Measurements from ENCODE around the gene NLRP1. TPM values are rescaled to one million over a fixed set of nuclear protein-coding genes. Genes with fewer than 3 reads are reported as not detected.

The NLRP1 gene
- total and polyA plus RNA-seq, 4 donors: 116 to 432 (median 250) TPM

DNA sequence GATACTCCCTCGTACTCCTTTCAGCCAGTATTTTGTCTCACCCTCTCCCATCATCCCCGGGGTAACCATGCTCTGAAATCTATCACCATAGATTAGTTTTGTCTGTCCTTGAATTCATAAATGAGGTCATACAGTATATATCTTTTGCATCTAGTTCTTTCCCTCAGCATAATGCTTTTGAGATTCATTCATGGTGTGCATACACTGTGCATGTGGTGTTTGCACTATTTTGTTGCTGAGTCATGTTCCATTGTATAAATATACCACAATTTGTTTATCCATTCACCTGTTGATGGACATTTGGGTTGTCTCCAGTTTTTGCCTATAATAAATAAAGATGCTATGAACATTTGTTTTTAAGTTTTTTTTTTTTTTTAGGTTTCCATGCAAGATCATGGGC, 34.2 kb upstream of the NLRP1 start:
- Histone ChIP-seq H3K36me3 (ENCODE audit: control insufficient read depth, insufficient read depth, low read length) (no peaks in the 10 kb centered on the region), H3K27ac (ENCODE audit: low read depth, low read length) (no peak overlapping the region), H3K9me3 (ENCODE audit: control insufficient read depth, insufficient read depth, low read length) (no peaks in the 10 kb centered on the region), H3K4me3 (ENCODE audit: low read depth, low read length) (no peak overlapping the region), H3K27me3 (ENCODE audit: control insufficient read depth, insufficient read depth, low read length) (no peaks in the 10 kb centered on the region), H3K4me1 (ENCODE audit: control insufficient read depth, insufficient read depth, low read length) (no peaks in the 10 kb centered on the region)
- WGBS (ENCODE audit: insufficient coverage): no CpG with 5 or more reads among the region's 2 CpGs
- no peak for DNase-seq (ENCODE audit: low read depth in 4 of 6, low spot score in 6 of 6)

DNA sequence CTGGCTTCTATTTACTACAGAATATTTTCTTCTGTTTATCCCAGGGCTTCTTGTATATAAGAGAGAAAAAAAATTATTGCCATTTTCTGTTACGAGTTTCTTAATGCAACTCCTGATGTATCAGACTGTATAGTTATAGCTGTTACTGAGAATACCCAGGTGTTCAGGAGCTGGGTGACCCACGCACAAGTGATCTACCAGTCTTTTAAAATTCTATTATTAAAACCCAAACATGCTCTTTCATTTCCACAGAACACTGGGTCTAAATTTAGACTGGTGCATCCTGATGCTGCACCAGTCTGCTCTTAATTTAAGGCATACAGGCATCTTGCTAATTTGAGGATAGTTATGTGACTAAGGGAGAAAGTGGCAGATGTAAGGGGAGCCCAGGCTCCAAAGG, 31.2 kb upstream of the NLRP1 start:
- Histone ChIP-seq H3K27me3 (ENCODE audit: control insufficient read depth, insufficient read depth, low read length) (no peaks in the 10 kb centered on the region), H3K4me3 (ENCODE audit: low read depth, low read length) (no peak overlapping the region), H3K27ac (ENCODE audit: low read depth, low read length) (no peak overlapping the region), H3K9me3 (ENCODE audit: control insufficient read depth, insufficient read depth, low read length) (no peaks in the 10 kb centered on the region), H3K36me3 (ENCODE audit: control insufficient read depth, insufficient read depth, low read length) (no peaks in the 10 kb centered on the region), H3K4me1 (ENCODE audit: control insufficient read depth, insufficient read depth, low read length) (no peaks in the 10 kb centered on the region)
- DNase-seq (ENCODE audit: low read depth in 4 of 6, low spot score in 6 of 6): no peak
- WGBS (ENCODE audit: insufficient coverage): 80% methylated on average over 2 of the region's 2 CpGs

DNA sequence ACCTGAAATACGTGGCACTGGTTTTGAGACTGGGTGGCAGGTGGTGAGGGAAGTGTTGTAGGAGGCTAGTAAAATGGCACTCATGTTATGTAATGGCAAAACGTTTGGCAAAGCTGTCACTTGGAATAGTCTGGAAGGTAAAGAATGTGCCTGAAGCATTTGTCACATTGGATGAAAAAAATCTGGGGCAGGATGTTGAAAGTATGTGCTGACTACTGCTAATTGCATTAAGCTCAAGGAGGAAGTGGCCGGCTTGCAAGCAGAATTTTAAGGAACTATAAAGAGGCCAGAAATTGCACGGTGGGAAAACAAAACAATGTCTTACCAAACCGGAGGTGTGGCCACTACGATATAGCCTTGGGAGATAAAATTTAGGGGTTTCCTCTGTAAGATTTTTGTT, 26.6 kb upstream of the NLRP1 start:
- H3K27me3 ChIP-seq (ENCODE audit: control insufficient read depth, insufficient read depth, low read length): no peaks in the 10 kb centered on the region
- WGBS (ENCODE audit: insufficient coverage): 84% methylated on average over 3 of the region's 6 CpGs
- no peak overlapping the region for H3K27ac ChIP-seq (ENCODE audit: low read depth, low read length)
- no peaks in the 10 kb centered on the region for H3K9me3 ChIP-seq (ENCODE audit: control insufficient read depth, insufficient read depth, low read length)
- no peaks in the 10 kb centered on the region for H3K36me3 ChIP-seq (ENCODE audit: control insufficient read depth, insufficient read depth, low read length)
- H3K4me1 ChIP-seq (ENCODE audit: control insufficient read depth, insufficient read depth, low read length): peaks cover 7% of the 10 kb centered on the region
- DNase-seq (ENCODE audit: low read depth in 4 of 6, low spot score in 6 of 6): no peak
- no peak overlapping the region for H3K4me3 ChIP-seq (ENCODE audit: low read depth, low read length)

DNA sequence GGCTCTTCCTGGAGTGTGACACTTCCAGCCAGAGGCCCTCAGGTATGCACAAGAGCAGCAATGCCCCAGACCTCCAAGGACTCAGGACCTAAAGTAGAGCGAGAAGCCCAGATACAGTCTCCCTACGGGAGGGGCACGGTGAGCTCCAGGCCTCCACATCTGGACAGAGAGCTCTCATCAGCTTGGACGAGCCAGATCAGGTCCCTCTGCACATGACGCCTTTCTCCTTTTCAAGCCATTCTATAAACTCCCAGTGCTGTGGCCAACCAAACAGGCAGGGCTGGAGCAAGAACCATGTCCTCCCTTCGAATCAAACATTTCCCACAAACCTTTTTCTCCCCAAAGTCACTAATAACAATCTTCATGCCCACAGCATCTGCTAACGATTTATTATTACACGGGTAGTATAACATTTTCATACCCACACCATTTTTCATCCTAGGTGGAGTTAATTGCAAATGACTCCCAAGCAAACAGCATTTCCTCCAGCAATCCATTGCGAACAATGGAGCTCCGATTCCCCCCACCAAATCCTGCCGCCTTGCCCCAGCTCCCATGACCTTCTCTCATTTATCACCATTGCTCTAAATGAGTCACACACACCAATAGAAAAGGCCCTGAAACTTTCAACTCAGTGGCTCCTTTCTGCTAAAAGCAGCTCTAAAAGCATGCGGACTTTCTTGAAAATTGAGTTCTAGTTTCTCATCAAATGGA, 24.2 kb upstream of the NLRP1 start:
- peak in 1 of 6 donors; percentile 43 for DNase-seq (ENCODE audit: low read depth in 4 of 6, low spot score in 6 of 6)
- H3K9me3 ChIP-seq (ENCODE audit: control insufficient read depth, insufficient read depth, low read length): no peaks in the 10 kb centered on the region
- 45% methylated on average over 11 of the region's 12 CpGs for WGBS (ENCODE audit: insufficient coverage)
- no peak overlapping the region for H3K27ac ChIP-seq (ENCODE audit: low read depth, low read length)
- H3K4me1 ChIP-seq (ENCODE audit: control insufficient read depth, insufficient read depth, low read length): peaks cover 7% of the 10 kb centered on the region
- no peak overlapping the region for H3K4me3 ChIP-seq (ENCODE audit: low read depth, low read length)
- no peaks in the 10 kb centered on the region for H3K27me3 ChIP-seq (ENCODE audit: control insufficient read depth, insufficient read depth, low read length)
- no peaks in the 10 kb centered on the region for H3K36me3 ChIP-seq (ENCODE audit: control insufficient read depth, insufficient read depth, low read length)

DNA sequence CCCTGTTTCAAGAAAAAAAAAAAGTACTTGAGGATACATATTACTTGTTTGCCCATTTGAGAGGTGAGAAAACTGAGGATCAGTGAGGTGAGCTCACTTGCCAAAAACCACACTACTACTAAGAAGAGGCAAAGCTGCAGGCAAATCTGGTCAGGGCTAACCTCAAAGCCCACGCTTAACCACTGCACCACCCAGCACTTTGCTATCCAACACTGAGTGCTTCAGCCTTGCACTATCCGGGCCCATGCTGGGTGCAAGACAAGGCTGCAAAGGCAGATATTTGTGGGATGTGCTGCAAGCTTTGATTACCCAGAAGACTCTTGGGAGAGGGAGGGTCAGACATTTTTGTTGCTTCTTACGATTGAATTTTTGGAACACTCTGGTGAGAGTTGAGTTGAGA, 23.6 kb upstream of the NLRP1 start:
- H3K4me3 ChIP-seq (ENCODE audit: low read depth, low read length): no peak overlapping the region
- H3K36me3 ChIP-seq (ENCODE audit: control insufficient read depth, insufficient read depth, low read length): no peaks in the 10 kb centered on the region
- WGBS (ENCODE audit: insufficient coverage): 91% methylated on average over 2 of the region's 3 CpGs
- no peaks in the 10 kb centered on the region for H3K9me3 ChIP-seq (ENCODE audit: control insufficient read depth, insufficient read depth, low read length)
- peaks cover 7% of the 10 kb centered on the region for H3K4me1 ChIP-seq (ENCODE audit: control insufficient read depth, insufficient read depth, low read length)
- H3K27ac ChIP-seq (ENCODE audit: low read depth, low read length): no peak overlapping the region
- DNase-seq (ENCODE audit: low read depth in 4 of 6, low spot score in 6 of 6): no peak
- no peaks in the 10 kb centered on the region for H3K27me3 ChIP-seq (ENCODE audit: control insufficient read depth, insufficient read depth, low read length)

DNA sequence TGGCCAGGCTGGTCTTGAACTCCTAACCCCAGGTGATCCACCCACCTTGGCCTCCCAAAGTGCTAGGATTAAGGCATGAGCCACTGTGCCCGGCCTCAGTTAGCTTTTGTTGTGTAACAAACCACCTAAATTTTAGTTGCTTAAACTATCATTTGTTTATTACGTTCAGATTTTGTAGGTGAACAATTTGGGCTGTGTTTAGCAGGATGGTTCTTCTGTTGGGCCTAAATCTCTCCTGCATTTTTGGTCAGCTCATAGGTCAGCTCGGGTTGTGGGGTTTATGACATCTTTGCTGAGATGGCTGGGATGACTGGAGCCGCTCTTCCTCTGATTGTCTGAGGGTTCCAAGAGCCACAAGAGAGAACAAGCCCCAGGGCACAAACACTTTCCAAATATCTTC, 21.1 kb upstream of the NLRP1 start:
- Histone ChIP-seq H3K27ac (ENCODE audit: low read depth, low read length) (no peak overlapping the region), H3K4me3 (ENCODE audit: low read depth, low read length) (no peak overlapping the region), H3K9me3 (ENCODE audit: control insufficient read depth, insufficient read depth, low read length) (no peaks in the 10 kb centered on the region), H3K36me3 (ENCODE audit: control insufficient read depth, insufficient read depth, low read length) (no peaks in the 10 kb centered on the region), H3K27me3 (ENCODE audit: control insufficient read depth, insufficient read depth, low read length) (no peaks in the 10 kb centered on the region), H3K4me1 (ENCODE audit: control insufficient read depth, insufficient read depth, low read length) (peaks cover 7% of the 10 kb centered on the region)
- no peak for DNase-seq (ENCODE audit: low read depth in 4 of 6, low spot score in 6 of 6)
- WGBS (ENCODE audit: insufficient coverage): 80% methylated on average over 1 of the region's 4 CpGs

DNA sequence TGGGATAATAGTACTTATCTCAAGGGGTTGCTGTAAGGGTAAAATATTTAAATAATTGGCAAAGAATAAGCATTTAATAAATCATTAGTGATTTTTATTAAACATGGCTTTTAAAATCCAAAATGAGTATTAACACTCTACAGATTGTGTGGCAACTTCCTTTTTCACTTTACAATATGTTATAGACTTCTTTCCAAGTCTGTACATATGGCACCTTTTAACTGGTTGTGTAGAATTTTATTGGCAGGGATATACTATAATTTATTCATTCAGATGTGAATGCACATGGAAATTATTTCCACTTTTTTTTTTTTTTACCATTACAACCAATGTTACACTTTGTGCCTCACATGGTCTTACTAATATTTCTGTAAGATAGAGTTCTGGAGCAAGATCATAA, 15.7 kb upstream of the NLRP1 start:
- DNase-seq (ENCODE audit: low read depth in 4 of 6, low spot score in 6 of 6): peak in 1 of 6 donors; percentile 86
- Histone ChIP-seq H3K36me3 (ENCODE audit: control insufficient read depth, insufficient read depth, low read length) (no peaks in the 10 kb centered on the region), H3K27me3 (ENCODE audit: control insufficient read depth, insufficient read depth, low read length) (peaks cover 2% of the 10 kb centered on the region), H3K4me3 (ENCODE audit: low read depth, low read length) (no peak overlapping the region), H3K9me3 (ENCODE audit: control insufficient read depth, insufficient read depth, low read length) (no peaks in the 10 kb centered on the region), H3K27ac (ENCODE audit: low read depth, low read length) (no peak overlapping the region), H3K4me1 (ENCODE audit: control insufficient read depth, insufficient read depth, low read length) (peaks cover 13% of the 10 kb centered on the region)

DNA sequence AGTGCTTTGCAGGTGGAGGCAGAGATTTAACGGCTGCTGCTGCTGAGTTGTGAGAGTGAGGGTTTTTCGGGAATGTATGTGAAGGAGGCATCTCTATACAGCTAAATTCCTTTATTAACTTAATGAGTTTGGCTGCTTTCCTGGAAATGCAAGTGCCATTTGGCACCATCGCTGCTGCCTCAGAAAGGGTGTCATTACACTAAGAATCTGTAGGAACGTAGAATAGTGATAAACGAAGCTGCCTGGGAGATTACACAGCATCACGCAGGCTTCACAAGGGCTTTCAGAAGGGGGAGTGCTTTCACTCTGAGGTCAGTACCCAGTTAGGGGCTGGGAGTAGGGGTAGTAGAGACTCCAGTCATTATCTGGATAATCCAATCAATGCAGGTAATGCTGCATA, 14.1 kb upstream of the NLRP1 start:
- Histone ChIP-seq H3K9me3 (ENCODE audit: control insufficient read depth, insufficient read depth, low read length) (no peaks in the 10 kb centered on the region), H3K27ac (ENCODE audit: low read depth, low read length) (no peak overlapping the region), H3K4me3 (ENCODE audit: low read depth, low read length) (no peak overlapping the region), H3K4me1 (ENCODE audit: control insufficient read depth, insufficient read depth, low read length) (peaks cover 13% of the 10 kb centered on the region), H3K27me3 (ENCODE audit: control insufficient read depth, insufficient read depth, low read length) (peaks cover 2% of the 10 kb centered on the region), H3K36me3 (ENCODE audit: control insufficient read depth, insufficient read depth, low read length) (no peaks in the 10 kb centered on the region)
- WGBS (ENCODE audit: insufficient coverage): 6% methylated on average over 4 of the region's 6 CpGs
- DNase-seq (ENCODE audit: low read depth in 4 of 6, low spot score in 6 of 6): peak in 4 of 6 donors; percentile 39 to 93 (median 69)

DNA sequence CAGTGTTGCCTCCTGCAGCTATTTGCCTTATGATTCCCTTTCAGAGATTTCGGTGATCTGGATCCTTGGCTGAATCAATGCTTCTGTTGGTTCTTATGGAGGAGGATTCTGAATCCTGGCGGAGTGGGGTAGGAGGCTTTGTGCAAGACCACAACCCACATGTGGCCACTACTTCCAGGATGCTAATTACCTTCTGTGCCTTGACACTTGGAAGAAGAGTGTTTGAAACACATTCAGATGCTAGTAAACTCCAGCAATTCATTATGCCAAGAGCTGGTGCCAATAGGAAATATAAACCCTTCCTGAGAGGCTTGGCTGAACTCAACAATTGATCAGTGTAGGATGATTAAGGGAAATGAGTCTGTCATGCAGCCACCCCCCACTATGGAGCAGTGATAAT, 12.1 kb upstream of the NLRP1 start:
- peak in 1 of 6 donors; percentile 79 for DNase-seq (ENCODE audit: low read depth in 4 of 6, low spot score in 6 of 6)
- Histone ChIP-seq H3K27ac (ENCODE audit: low read depth, low read length) (no peak overlapping the region), H3K4me1 (ENCODE audit: control insufficient read depth, insufficient read depth, low read length) (peaks cover 16% of the 10 kb centered on the region), H3K4me3 (ENCODE audit: low read depth, low read length) (no peak overlapping the region), H3K9me3 (ENCODE audit: control insufficient read depth, insufficient read depth, low read length) (no peaks in the 10 kb centered on the region), H3K27me3 (ENCODE audit: control insufficient read depth, insufficient read depth, low read length) (peaks cover 2% of the 10 kb centered on the region), H3K36me3 (ENCODE audit: control insufficient read depth, insufficient read depth, low read length) (no peaks in the 10 kb centered on the region)
- WGBS (ENCODE audit: insufficient coverage): 100% methylated on average over 1 of the region's 2 CpGs

DNA sequence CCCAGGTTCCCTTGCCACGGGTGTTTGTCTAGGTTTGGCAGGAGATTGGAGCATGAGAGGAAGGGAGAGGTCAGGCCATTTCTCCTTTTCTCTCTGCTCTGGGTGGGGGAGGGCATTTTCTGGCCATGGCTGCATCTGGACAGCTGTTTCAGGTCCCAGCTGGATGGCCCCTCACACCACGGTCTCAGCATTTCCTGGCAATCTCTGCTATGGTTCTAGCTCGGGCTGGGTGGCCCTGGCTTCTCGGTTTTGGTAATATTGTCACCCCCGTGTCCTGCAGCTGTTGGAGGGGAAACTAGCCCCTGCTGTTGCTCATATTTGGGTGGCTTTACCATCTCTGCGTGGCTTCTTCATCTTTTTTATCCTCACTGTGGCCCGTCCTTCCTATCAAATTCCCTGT, 11.5 kb upstream of the NLRP1 start:
- H3K4me3 ChIP-seq (ENCODE audit: low read depth, low read length): no peak overlapping the region
- no peaks in the 10 kb centered on the region for H3K36me3 ChIP-seq (ENCODE audit: control insufficient read depth, insufficient read depth, low read length)
- 75% methylated on average over 4 of the region's 7 CpGs for WGBS (ENCODE audit: insufficient coverage)
- H3K4me1 ChIP-seq (ENCODE audit: control insufficient read depth, insufficient read depth, low read length): peaks cover 16% of the 10 kb centered on the region
- H3K27me3 ChIP-seq (ENCODE audit: control insufficient read depth, insufficient read depth, low read length): peaks cover 2% of the 10 kb centered on the region
- no peak overlapping the region for H3K27ac ChIP-seq (ENCODE audit: low read depth, low read length)
- no peaks in the 10 kb centered on the region for H3K9me3 ChIP-seq (ENCODE audit: control insufficient read depth, insufficient read depth, low read length)
- DNase-seq (ENCODE audit: low read depth in 4 of 6, low spot score in 6 of 6): no peak

All from spinal cord (tissue), 10 donors.